ENCODE data around the gene NEMP1. TPM values are rescaled to one million over a fixed set of nuclear protein-coding genes. Genes with fewer than 3 reads are reported as not detected.

The NEMP1 gene
- total and polyA plus RNA-seq, 2 of the 8 experiments (the other 6 are each of a cell fraction or from before 2014, with no cell fraction given): 30.1 to 43.2 TPM

DNA sequence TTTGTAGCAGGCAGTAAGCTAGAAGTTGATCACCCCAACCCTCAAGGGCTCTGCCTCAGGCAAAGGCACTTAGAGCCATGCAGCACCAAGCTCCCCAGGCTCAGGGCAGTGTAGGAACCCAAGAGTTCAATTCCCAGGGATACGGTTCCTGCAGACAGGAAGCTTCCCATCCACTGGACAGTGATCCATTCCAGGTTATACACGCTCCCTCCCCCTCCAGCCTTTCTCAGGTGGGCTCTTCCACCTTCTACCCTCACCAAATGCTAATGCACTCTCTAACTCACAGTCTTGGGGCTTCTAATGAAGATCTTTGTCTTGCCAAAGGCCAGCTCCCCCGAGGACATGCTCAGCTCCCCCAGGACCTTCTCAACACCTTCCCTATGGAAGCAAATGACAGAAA, 41.3 kb downstream of the NEMP1 start:
- FAIRE-seq: no peak

More for the DNA sequence above, 41.3 kb downstream of the NEMP1 start:
- Histone ChIP-seq H4K91ac (replicated peaks; ENCODE audit: insufficient read length, low read length) (no peak overlapping the region), H3K9me3 (ENCODE audit: insufficient read depth in 2 of 2, low read depth in 1 of 2, low read length in 1 of 2) (no peaks in the 10 kb centered on the region), H4K20me1 (replicated peaks in 1 of 2; ENCODE audit: control insufficient read depth in 1 of 2, insufficient read depth in 2 of 2, low read length in 2 of 2) (no peaks in the 10 kb centered on the region), H4K5ac (ENCODE audit: insufficient read length, low read depth, low read length) (no peak overlapping the region), H3K9ac (replicated peaks in 1 of 4; ENCODE audit: extremely low read depth in 1 of 4, low read depth in 3 of 4, low read length in 3 of 4) (no peak overlapping the region), H3K18ac (ENCODE audit: extremely low read depth, low read length) (no peak overlapping the region), H3K4ac (replicated peaks; ENCODE audit: insufficient read length, low read depth, low read length) (no peak overlapping the region), H2AFZ (ENCODE audit: low read length) (no peak overlapping the region), H2BK15ac (ENCODE audit: low read length) (no peak overlapping the region), H3K27ac (ENCODE audit: low read depth, low read length) (no peak overlapping the region), H3K27me3 (replicated peaks in 1 of 4; ENCODE audit: control insufficient read depth in 3 of 4, extremely low read depth in 1 of 4, insufficient read depth in 3 of 4, low read length in 3 of 4) (no peaks in the 10 kb centered on the region; a peak in 1 of 7 replicates), H4K8ac (ENCODE audit: extremely low read depth, insufficient read depth, low read length) (no peak overlapping the region), H3K79me1 (ENCODE audit: low read depth, low read length) (no peaks in the 10 kb centered on the region), H2AK5ac (ENCODE audit: low read depth, low read length) (no peak overlapping the region), H3K36me3 (ENCODE audit: control insufficient read depth in 2 of 4, insufficient read depth in 4 of 4, low read length in 3 of 4) (no peaks in the 10 kb centered on the region), H3K4me3 (ENCODE audit: extremely low read depth in 1 of 4, insufficient read depth in 2 of 4, low read depth in 3 of 4, low read length in 4 of 4) (no peak overlapping the region), H2BK120ac (replicated peaks; ENCODE audit: low read depth, low read length) (no peak overlapping the region), H3K56ac (replicated peaks; ENCODE audit: insufficient read length, low read depth, low read length) (no peak overlapping the region), H2BK12ac (ENCODE audit: low read depth, low read length) (no peak overlapping the region), H3K4me2 (ENCODE audit: insufficient read depth in 1 of 2, low read depth in 2 of 2, low read length in 2 of 2) (no peak overlapping the region), H2BK20ac (ENCODE audit: low read length) (no peak overlapping the region), H2BK5ac (ENCODE audit: low read depth, low read length) (no peak overlapping the region), H3K4me1 (replicated peaks in 1 of 4; ENCODE audit: control insufficient read depth in 3 of 4, insufficient read depth in 4 of 4, low read length in 3 of 4) (no peaks in the 10 kb centered on the region), H3K14ac (ENCODE audit: insufficient read length) (no peak overlapping the region), H3K23me2 (ENCODE audit: low read depth, low read length) (no peaks in the 10 kb centered on the region), H3K79me2 (ENCODE audit: control insufficient read depth in 1 of 2, insufficient read depth in 2 of 2, low read length in 2 of 2) (no peaks in the 10 kb centered on the region), H3K23ac (ENCODE audit: insufficient read length) (no peak overlapping the region)
- no peak for TF ChIP-seq SAP30 (IDR thresholded peaks at IDR 0.05; ENCODE audit: insufficient read depth, insufficient replicate concordance, low read length)
- TF ChIP-seq FOSL1 (IDR thresholded peaks at IDR 0.05; ENCODE audit: insufficient read depth, low read depth, low read length): no peak
- TF ChIP-seq SP1 (IDR thresholded peaks at IDR 0.05; ENCODE audit: low read depth, low read length): peak; percentile 72
- no peak for DNase-seq (ENCODE audit: low read depth in 1 of 2, low spot score in 2 of 2)
- CTCF ChIA-PET (ENCODE audit: partially characterized antibody): interaction anchor here (0.7 to 2.3 kb wide), 14 partner anchors 9 to 415 kb away, joined by 3 to 9 read pairs (median 5); partner anchors contain the start of genes MYO1A and TAC3
- WGBS, 2 experiments (ENCODE audit: extremely low coverage in 1 of 2, insufficient coverage in 1 of 2, insufficient read length in 1 of 2, insufficient replicate concordance in 2 of 2, low coverage in 1 of 2, low lambda C conversion rate in 2 of 2, missing lambda C conversion rate in 1 of 2): 66% methylated on average over 3 of the region's 3 CpGs; no CpG with 5 or more reads in 1 of the 2 experiments
- POLR2A ChIA-PET (ENCODE audit: partially characterized antibody): interaction anchor here (0.6 to 1.5 kb wide), 6 partner anchors 9 to 408 kb away, joined by 3 to 4 read pairs (median 3); partner anchors contain the start of gene LRP1
